ENCODE results near the gene LCT.

DNA sequence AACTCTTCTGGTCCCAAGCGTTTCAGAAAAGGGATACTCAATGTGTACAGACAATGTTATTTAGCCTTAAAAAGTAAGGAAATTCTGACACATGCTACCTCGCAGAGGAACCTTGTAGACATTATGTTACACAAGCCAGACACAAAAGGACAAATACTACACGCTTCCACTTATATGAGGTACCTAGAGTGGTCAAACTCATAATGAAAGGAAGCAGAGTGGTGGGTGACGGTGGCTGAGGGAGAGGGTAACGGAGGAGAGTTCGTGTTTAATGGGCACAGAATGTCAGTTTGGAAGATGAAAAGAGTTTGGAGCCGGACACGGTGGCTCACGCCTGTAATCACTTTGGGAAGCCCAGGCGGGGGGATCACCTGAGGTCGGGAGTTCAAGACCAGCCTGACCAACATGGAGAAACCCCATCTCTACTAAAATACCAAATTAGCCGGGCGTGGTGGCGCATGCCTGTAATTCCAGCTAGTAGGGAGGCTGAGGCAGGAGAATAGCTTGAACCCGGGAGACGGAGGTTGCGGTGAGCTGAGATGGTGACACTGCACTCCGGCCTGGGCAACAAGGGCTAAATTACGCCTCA is 37.9 kb upstream of the LCT start:
- TF ChIP-seq, protein P1, sequence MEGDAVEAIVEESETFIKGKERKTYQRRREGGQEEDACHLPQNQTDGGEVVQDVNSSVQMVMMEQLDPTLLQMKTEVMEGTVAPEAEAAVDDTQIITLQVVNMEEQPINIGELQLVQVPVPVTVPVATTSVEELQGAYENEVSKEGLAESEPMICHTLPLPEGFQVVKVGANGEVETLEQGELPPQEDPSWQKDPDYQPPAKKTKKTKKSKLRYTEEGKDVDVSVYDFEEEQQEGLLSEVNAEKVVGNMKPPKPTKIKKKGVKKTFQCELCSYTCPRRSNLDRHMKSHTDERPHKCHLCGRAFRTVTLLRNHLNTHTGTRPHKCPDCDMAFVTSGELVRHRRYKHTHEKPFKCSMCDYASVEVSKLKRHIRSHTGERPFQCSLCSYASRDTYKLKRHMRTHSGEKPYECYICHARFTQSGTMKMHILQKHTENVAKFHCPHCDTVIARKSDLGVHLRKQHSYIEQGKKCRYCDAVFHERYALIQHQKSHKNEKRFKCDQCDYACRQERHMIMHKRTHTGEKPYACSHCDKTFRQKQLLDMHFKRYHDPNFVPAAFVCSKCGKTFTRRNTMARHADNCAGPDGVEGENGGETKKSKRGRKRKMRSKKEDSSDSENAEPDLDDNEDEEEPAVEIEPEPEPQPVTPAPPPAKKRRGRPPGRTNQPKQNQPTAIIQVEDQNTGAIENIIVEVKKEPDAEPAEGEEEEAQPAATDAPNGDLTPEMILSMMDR (IDR thresholded peaks at IDR 0.05; ENCODE audit: low read depth, low read length): no peak
- no peak for TF ChIP-seq EZH2phosphoT487 (IDR thresholded peaks at IDR 0.05; ENCODE audit: low read depth)
